Globus pallidus (tissue), 1 donor: ENCODE data around the gene MFNG.
"Not testable (repeated sequence)": the region's sequence is repeated elsewhere in the genome, so short reads cannot be mapped to it uniquely, and the experiment has no call there.

ENCODE experiments used
- DNase-seq: peaks from one replicate; pipeline ENCODE4 v3.0.0-alpha.2; 2015; ENCODE audit warnings: low spot score

Gene MFNG

DNA sequence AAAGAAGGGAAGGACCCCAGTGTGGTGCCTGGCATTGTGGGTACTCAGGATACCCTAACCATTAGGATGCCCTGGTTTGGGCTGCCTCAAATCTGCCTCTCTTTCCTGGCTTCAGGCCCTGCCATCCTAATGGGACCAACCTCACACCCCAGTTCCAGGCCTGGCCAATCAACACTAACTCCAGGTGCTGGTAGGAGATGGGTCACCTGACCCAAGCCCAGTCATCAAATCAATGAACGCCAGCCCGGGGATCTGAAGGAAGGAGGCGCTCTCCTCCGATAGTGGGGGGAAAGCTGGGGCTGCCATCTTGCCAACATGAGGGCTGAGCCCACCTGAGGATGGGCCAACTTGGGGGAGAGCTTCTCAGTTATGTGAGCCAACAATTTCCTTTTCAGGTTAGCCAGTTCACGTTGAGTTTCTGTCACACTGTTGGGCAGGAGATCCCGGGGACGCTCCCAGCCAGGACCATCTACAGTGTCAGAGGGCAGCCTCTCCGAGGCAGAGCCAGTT lies 12.7 kb downstream of the MFNG start:
- DNase-seq, result no peak

DNA sequence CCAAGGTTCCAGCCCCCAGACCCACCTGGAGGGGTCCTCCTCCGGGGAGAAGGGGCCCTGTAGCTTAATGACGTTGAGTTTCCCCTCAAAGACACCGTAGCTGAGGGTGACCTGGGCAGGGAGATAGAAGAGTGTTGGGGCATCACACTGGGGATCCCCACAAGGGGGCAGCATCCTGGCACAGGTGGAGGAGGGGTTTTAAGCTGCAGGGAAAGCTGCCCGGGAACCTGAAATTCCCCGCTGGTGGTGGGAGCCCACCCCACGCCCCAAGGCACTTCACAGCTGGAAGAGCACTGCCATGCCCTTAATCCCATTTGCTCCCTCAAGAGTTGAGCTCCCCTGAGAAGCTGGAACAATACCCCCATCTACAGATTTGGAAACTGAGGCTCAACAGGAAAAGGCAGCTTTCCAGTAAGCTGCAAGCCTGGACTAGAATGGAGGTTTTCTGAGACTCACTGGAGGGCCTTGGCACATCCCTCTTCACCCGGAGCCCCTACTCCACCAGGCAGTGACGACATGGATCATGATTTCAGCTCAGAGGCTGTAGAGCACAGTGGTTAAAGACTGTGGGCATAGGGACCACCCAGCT lies 13.7 kb downstream of the MFNG start:
- DNase-seq, result no peak

DNA sequence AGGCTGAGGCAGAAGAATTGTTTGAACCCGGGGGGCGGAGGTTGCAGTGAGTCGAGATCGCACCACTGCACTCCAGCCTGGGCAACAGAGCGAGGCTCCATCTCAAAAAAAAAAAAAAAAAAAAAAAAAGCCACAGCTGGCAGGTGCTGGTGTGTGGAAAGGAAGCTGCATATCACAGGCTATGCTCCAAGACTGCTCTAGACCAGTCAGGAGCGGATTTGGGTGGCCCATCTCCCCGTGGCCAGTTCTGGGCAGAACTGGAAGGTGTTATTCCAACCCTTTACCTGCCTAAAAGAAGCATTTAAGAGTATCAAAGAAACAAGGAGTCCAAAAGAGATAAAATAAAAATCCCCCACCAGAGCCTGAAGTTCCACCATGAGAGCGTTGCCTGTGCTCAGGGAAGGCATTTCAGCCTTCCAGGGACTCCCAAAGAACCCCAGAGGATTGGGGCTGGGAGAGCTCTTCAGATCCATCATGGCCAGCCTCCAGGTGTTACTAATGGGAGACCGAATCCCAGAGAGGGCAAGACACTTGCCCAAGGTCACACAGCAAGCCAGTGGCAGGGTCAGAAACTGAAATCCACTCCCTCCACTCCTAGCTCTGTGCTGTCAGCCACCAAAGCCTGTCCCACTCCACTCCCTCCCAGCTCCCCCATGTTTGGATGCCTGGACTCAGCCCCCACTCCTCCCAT lies 14.3 kb downstream of the MFNG start:
- DNase-seq, result no peak

DNA sequence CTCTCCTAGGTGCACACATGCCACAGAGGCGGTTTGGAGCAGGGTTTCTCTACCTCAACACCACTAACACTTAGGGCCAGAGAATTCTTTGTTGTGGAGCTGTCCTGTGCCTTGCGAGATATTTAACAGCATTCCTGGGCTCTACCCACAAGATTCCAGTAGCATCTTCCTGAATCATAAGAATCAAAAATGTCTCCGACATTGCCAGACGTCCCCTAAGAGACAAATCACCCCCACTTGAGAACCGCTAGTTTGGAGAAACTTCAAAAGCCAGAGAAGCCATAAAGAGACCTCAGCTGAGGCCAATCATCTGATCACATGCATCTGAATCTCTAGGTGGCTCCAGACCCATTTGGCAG lies 16.1 kb downstream of the MFNG start:
- no peak for DNase-seq

DNA sequence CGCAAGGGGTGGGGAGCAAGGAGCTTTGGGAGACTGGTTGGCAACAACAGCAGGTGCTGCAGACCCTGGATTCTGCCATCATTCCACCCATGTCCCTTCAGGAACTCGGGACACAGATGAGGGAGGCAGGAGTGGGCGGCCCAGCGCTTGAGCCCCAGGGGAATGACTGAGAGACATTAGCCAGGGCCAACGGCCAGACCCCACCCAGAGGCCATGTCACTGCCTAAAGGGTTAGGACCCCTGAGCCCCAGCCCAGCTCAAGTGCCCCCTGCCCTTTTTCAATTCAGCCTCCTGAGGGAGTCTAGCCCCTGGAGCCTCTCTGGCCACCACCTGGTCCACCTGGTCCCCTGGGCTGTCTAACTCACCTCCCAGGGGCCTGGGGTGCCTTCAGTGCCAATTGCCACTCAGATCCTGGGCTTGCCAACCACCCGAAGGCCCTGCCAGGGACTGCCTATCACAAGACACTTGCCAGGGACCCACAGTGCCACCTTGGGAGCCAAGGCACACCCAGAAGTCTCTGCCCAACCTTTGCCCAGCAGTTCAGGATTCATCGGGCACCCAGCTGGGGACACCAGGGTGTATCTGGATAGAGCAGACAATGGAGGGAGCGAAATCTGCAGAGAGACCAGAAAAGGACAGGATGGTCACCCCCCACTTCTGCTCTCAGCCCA lies 16.6 kb downstream of the MFNG start:
- DNase-seq, result no peak

DNA sequence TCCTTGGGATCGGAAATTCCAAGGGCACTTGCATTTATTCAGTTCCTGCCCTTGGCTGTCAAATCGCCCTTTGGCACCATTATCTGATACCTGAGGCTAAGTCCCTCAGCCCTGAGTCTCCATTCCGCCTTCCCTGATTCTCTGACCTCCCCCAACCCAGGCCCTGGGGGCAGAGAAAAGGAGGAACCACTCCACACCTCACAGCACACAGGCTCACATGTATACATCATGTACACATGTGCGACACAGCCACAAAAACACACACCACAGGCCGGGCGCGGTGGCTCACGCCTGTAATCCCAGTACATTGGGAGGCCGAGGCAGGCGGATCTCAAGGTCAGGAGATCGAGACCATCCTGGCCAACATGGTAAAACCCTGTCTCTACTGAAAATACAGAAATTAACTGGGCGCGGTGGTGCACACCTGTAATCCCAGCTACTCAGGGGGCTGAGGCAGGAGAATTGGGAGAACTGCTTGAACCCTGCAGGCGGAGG lies 17.9 kb downstream of the MFNG start:
- DNase-seq, result not testable (repeated sequence)

DNA sequence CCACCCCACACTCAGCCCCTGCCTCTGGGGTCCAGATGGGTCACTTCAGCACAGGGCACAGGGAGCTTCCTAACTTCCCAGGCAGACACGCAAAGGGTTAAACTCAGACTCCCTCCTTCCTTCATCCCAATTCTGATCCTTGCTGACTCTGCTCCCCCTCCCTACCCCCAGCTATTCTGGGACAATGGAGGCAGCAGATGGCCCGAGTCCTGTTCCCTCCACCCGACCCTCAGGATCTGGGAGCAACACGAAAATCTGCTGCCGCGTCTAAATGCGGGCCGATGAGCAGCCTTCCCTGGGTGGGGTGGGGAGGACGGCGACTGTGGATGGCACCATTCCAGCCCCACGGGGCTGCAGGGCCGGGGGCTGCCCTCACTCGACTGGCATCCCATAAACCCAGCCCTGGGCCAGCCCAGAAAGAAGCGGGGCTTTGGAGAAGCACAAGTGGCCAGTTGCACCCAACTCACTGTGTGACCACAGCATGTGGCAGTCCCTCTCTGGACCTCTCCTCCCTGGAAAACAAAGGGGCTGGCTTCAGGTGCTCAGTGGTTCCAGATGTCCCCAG lies 18.7 kb downstream of the MFNG start:
- no peak for DNase-seq

DNA sequence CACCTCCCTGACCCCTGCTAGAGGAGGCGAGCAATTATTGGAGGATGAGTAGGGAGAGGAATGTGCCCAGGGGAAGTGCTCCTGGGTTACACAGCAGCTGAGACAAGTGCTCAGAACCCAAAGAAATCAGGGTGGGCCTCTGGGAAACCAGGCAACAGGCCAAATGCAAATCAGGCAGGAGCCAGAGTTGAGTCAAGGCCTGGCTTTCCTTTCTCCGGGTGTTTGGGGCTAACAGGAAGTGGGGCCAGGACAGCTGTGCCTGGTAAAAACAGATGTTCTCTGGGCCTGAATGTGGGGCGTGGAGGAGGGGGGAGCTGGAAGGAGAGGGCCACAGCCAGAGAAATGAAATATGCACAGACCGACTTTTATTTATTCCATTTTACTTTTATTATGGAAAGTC lies 22.0 kb downstream of the MFNG start:
- DNase-seq, result no peak

DNA sequence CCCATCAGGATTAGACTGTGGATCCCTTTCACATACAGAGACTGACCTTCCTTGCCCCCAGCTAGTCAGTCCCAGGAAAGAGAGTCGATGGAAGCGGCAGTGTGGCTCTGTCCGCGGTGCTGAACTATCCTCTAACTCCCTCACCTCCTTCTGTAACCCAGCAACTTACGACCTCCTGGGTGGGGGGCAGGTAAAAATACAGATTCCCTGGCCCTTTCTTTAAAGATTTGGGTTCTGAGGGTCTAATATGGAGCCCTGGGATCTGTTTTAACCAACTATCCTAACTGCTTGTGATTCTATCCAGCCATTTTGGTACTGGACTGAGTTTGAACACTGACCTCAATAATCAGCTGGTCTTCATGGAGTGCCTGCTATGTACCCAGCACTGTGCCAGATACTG lies 23.2 kb downstream of the MFNG start:
- no peak for DNase-seq

DNA sequence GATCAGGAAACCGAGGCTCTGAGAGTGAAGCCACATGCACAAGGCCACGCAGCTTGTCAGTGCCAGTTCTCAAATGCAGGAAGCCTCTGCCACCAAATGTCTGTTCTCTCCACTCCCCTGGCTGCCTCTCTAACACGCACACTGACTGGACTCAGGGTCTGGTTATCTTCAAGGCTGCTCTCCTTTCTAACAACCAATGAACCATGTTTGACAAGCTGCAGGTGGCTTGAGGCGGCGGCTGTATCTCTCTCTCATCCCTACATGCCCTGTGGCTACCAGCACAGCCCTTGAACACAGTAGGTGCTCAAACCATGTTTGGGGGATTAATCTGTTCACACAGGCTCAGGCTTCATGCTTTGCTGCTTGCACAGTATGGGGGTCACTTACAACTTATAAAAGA lies 23.7 kb downstream of the MFNG start:
- no peak for DNase-seq

DNA sequence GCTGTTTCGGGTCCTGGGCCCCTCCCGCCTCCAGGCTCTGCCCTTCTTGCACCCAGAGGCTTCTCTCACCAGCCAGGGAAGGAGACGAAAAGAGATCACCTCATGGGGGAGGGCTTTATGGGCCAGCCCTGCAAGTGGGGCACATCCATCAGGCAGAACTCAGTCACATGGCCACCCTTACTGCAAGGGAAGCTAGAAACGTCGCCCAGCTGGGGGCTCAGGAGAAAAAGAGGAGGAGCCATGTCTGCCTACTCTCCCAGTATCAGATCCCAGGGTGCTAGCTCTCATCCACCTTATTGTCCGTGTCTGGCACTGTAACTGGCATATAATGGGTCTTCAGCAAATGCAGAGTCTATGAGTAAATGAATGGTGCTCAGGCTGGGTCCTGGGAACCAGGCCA lies 24.2 kb downstream of the MFNG start:
- no peak for DNase-seq

DNA sequence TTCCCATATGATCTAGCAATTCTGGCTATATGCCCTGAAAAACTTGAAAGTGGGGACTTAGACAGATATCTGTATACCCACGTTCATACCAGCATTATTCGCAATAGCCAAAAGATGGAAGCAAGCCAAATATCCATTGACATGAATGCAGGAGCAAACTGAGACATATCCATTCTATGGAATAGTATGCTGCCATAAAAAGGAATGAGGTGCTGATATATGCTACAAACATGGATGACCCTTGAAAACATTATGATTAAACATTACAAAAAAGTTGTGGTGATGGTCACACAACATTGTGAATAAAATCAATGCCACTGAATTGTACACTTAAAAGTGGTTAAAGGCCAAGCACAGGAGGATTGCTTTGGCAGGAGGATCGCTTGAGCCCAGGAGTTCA lies 25.5 kb downstream of the MFNG start:
- no peak for DNase-seq

DNA sequence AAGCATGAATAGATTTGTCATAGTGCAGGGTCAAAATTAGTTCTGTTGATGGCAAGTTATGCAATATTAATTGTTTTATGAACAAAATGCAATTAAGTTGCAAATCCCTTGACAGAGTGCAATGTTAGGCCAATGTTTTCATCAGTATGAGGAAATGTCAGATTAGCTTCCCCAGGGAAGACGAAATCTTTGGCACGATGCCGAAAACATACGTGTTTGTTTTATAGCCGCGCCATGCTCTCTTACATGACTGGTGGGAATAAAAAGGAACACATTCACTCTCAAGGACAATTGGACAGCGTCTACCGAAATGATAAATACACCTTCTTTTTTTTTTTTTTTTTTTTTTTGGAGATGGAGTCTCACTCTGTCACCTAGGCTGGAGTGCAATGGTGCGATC lies 27.0 kb downstream of the MFNG start:
- no peak for DNase-seq

DNA sequence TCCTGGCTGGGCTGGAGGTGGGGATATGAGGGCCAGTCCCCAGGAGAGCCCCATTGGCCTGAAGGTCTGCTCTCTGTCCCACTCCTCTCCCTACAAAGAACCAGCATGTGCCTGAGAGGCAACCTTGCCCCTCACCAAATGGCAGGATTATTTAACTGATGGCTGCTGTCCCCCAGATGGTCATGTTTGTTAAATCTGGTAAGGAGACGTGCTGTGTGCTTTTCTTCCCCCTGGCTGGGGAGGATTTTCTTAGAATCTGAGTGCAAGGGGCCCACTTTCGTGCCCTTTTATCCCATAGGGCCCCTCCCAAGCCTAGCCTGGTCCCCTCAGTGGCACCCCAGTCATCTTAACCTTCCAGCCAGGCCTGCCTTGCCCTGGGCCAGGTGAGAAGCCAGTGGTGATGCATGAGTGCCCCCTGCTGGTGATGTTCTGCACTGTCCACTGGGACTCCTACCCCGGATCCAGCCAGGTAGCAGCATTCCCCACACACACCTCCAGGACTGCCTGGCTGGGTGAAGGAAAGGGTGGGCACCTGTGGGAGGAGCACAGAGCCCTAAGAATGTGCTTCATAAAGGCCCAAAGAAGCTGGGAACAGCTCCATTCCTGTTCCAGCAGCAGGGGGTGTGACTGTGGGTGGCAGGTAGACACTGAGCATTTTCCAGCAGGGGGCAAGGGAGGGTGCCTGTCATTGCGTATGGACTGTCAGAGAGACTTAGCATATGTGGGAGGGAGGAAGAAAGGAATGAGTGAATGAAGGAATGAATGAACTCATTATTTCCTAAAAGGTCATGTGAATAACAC lies 28.9 kb downstream of the MFNG start:
- DNase-seq, result peak; percentile 21

DNA sequence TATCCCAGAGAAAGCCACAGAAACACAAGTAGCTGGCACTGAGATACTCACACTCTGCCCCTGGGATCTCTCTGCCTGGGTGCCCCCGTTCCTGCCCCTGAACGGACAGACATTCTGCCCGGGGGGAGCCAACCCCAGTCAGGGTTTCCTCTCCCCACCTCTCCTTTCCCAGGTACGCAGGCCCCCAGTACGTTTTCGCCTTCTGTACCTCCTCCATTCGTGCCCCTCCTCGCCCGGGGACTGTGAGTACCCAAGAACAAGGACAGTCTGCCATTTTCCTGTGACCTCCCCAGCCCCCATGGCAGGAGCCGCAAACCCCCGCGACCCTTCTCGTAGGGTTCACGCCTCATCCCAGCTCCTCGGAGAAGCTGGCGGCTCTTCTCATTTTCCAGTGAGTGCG lies 29.8 kb downstream of the MFNG start:
- no peak for DNase-seq

DNA sequence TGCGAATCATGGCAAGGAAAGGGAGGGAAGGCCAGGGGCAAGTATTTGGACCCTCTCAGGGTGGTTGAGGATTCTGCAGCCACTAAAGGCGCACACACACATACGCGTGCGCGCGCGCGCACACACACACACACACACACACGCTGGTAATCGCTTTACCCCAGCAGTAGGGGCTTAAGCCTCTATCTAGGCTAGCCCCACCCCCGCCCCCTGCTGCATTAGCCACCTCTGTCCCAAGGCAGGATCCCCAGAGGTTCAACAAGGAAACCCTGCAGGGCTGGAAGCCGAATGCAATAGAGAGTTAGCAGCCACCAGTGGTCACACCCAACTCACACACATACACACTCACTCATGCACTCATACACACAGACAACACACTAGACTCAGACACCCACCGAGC lies 30.3 kb downstream of the MFNG start:
- no peak for DNase-seq

DNA sequence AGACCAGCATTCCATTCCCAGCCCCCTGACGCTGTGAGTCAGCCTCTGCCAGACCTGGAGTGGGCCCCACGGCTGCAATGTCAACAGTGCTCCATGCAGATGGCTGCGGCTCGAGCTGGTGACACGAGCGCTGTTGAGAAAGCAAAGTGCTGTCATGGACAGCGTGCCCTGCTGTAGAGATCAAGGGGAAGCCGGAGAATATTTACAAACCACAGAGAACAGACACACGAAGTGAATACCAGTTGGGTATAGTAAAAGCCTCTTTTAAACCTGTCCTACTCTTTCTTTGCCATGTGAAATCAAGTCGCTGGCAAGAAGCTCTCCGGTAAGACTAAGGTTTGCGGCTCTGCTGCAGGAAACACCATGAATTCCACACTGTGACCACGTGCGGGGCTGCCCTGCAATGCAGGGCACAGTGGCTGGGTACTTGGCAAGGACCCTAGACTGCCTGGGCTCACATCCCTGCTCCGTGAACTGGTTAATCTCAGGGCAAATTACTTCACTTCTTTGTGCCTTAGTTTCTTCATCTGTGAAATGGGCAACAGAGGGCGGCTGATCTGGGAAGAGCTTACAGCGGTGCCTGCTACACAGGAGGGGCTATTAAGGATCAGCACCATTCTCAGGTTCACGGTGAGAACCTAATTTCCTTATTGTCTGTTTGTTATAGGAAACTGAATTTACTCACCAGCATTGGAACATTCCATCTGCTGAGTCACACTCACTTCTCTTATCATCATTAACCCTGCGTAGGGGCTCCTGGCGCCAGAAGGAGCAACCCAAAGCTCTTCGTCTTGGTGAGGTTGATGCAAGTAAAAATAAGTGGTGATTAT lies 31.1 kb downstream of the MFNG start:
- no peak for DNase-seq

DNA sequence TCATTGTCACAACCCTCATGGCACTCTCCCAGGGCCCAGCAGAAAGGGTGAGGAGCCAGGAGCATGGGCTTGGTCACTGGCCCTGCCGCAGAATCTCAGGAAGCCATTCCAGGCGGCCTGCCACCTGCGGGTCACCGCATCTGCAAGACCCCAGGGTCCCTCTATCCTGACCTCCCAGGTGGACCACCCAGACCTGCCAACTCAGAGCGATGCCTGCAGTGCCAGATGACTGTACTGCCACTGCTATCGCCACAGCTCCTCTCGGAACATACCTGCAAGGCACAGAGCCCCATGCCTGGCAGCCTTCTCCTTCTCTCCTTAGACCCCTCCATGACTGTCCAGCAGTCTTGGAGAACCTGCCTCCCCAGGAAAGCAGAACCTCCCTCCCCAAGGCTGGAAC lies 32.5 kb downstream of the MFNG start:
- no peak for DNase-seq

DNA sequence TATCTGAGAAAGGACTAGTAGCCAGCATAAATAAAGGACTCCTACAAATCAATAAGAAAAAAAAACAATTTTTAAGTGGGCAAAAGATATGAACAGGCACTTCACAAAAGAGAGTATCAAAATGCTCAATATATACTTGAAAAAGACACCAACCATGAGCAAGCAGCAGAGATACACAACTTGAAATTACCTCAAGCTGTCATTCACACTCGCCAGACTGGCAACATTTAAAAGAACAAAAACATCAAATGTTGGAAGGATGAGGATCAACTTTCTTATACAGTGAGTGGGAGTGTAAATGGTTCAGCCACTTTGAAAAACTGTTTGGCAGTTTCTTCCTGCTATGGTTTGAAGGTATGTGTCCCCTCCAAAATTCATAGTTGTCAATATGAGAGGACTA lies 35.0 kb downstream of the MFNG start:
- DNase-seq, result no peak

DNA sequence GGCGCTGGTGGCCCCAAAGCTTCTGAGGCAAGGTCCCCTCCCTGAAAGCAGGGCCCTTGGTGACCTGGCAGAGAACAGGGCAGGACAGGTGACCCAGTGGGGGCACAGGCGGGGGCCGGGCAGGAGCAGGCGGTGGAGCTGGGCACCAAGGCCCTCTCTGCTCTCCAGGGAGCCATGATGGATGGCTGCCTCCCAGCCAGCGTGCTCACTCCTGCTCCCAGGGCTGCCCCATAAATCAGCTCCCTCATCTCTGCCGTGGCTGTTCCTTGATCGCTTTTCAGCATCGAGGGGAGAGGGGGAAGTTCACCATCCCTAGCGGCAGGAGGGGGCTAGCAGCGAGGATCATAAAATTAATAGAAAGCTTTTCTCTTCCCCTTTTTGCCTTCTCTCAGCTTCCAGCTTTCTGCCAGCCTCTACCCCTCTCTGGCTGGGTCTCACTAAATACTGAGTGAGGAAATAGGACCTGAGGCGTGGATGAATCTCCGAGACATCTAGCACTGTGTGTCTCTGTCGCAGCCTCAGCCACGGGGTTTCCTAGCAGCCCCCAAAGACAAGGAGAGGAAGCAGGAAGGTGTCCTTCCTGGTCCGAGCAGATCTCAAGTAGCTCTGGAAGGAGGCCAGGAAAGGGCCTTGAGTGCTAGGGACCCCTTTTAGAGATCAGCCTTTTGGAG lies 36.7 kb downstream of the MFNG start:
- no peak for DNase-seq
